HG02981 (cell line): ENCODE data around the gene TOB1.
"Not testable (repeated sequence)": the region's sequence is repeated elsewhere in the genome, so short reads cannot be mapped to it uniquely, and the experiment has no call there.

Experiments
- ATAC-seq: cut with Tn5 transposase; IDR thresholded peaks from one replicate; pipeline ENCODE4 v1.9.1; 2021; ENCODE audit warnings: mild to moderate bottlenecking, moderate library complexity; ENCODE audit not compliant: unreplicated experiment

The TOB1 gene

GRCh38 chr17:50898369-50899004 lies 32.3 kb upstream of the TOB1 start:
- no peak for ATAC-seq

GRCh38 chr17:50894513-50894912 lies 28.4 kb upstream of the TOB1 start:
- ATAC-seq = not testable (repeated sequence)

- no peak for ATAC-seq
Observed at GRCh38 chr17:50893183-50893993, 27.2 kb upstream of the TOB1 start.

- no peak for ATAC-seq
Observed at GRCh38 chr17:50892101-50892776, 26.1 kb upstream of the TOB1 start.

- ATAC-seq = no peak
Observed at GRCh38 chr17:50891577-50891989, 25.4 kb upstream of the TOB1 start.

GRCh38 chr17:50890675-50891516 lies 24.7 kb upstream of the TOB1 start:
- no peak for ATAC-seq

GRCh38 chr17:50889528-50890118 lies 23.5 kb upstream of the TOB1 start:
- ATAC-seq = no peak

GRCh38 chr17:50887705-50888245 lies 21.6 kb upstream of the TOB1 start:
- ATAC-seq = no peak

GRCh38 chr17:50884439-50885311 lies 18.5 kb upstream of the TOB1 start:
- ATAC-seq = no peak

GRCh38 chr17:50883850-50884438 lies 17.8 kb upstream of the TOB1 start:
- ATAC-seq = no peak

- ATAC-seq = no peak
Observed at GRCh38 chr17:50882851-50883250, 16.7 kb upstream of the TOB1 start.

- ATAC-seq = no peak
Observed at GRCh38 chr17:50881182-50881581, 15.0 kb upstream of the TOB1 start.

GRCh38 chr17:50879086-50879485 lies 12.9 kb upstream of the TOB1 start:
- ATAC-seq = no peak

- no peak for ATAC-seq
Observed at GRCh38 chr17:50877838-50878237, 11.7 kb upstream of the TOB1 start.

GRCh38 chr17:50877042-50877441 lies 10.9 kb upstream of the TOB1 start:
- ATAC-seq = not testable (repeated sequence)

- no peak for ATAC-seq
Observed at GRCh38 chr17:50875074-50875473, 8.9 kb upstream of the TOB1 start.

GRCh38 chr17:50872710-50873424 lies 6.7 kb upstream of the TOB1 start:
- no peak for ATAC-seq

GRCh38 chr17:50871898-50872297 lies 5.7 kb upstream of the TOB1 start:
- no peak for ATAC-seq
